CD4-positive, alpha-beta T cell treated with Interleukin-15 for 1 hour (primary cell): ENCODE results near the gene IPO11.
"Not testable (repeated sequence)": the region's sequence is repeated elsewhere in the genome, so short reads cannot be mapped to it uniquely, and the experiment has no call there.

ENCODE experiments used
- DNase-seq: peaks from one replicate; pipeline ENCODE4 v3.0.0-alpha.2; 2020

The IPO11 gene

DNA sequence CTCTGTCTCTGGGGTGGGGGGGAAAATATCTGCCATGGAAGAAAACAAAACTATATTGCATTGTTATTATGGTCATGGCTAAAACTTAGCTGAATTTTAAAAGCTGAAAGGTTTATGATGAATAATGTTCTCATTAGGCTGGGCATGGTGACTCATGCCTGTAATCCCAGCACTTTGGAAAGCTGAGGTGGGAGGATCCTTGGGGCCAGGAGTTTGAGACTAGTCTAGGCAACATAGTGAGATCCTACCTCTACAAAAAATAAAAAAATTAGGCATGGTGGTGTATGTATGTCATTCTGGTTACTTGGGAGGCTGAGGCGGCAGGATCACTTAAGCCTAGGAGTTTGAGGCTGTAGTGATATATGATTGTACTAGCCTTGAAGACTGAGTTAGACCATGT, 44.5 kb downstream of the IPO11 start:
- DNase-seq = no peak

DNA sequence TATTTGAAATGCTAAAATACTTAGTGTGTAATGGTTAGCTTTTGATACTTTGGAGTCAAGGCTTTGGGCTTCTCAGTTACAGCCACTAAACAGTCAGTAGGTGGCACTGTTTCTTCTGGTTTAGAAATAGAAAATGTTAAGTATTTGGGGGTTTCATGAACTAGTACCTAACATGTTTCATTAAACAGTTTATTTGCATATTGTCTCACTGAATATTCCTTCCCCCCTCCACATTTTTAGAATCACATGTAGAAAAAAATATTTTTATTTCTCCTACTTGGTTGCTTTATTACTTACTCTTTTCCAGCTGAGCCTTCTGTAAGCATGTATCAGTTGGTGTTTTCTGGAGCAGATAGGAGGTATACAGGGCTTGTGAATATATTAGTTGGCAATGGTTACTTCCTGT, 48.0 kb downstream of the IPO11 start:
- DNase-seq = no peak

DNA sequence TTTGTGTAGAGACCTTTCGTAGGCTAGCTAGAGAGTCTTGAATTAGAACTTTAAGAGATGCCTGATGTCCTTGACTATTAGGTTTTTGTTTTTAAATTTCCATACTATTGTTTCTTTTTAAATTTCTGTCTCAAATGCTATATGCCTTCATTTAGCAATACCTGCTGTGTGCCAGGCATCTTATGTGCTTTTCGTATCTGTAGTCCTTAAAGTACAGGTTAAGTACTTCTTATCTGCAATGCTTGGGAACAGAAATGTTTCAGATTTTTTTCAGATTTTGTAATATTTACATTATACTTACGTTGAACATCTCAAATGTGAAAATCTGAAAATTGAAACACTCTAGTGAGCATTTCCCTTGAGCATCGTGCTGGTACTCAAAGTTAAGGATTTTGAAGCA, 49.0 kb downstream of the IPO11 start:
- no peak for DNase-seq

DNA sequence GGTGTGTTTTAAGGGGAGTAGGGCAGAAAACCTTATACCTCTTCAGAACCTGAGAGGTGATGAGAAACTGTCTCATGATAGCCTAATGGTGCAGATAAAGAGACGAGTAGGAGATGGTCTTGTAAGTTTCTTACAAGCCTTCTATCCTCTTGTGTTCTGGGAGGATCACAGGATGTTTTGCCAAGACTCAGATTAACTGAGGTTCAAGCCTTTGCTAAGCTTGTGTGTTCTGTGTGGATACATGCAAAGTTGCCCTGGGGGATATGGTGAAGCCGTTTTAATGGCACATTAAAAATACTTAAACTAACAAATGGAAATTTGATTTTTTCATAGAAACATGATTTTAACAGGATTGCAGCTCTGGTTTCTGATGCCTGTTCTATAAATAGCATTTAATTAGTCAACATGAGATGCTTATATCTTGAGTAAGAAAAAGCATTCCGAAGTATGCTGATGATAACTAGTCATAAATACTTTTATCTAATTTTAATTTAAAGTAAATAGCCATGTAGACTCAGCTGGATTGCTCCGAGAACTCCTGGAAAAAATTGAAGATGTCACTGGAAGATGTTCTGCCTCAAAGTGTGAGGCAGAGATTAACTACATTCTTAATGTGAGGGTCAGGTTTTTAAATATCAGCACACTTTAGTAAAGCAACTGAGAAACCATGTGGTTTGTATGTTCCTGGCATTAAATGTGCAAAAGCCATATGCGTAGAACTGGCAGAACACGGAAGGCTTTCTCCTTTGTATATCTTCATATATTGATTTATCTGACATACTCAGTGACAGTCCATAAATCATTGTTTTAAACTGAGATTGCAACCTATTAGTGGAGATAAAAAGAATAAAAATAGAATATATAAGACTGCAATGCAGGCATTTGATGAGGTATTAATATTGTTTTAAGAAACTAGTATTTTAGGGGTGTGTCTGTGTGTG, 53.7 kb downstream of the IPO11 start:
- no peak for DNase-seq

DNA sequence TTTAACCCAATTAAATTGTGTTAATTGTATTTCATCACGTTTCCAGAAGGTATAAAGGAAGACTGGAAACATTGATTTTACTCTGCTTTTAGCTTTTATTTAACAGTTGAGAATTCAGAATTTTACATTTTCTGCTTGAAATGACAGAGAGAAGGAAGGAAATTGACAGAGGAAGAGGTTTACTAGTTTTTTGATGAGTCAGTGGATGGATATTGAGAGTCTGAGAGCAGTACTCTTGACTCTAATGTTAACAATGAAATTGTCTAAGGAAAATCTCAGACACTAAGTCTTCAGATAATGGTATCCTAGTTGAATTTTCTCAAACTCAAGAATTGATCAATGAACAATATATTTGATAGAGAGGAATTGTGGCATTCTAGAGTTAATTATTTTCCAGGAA, 60.6 kb downstream of the IPO11 start:
- DNase-seq = no peak

GRCh38 chr5:62475072-62475471, 62.5 kb downstream of the IPO11 start:
- no peak for DNase-seq

DNA sequence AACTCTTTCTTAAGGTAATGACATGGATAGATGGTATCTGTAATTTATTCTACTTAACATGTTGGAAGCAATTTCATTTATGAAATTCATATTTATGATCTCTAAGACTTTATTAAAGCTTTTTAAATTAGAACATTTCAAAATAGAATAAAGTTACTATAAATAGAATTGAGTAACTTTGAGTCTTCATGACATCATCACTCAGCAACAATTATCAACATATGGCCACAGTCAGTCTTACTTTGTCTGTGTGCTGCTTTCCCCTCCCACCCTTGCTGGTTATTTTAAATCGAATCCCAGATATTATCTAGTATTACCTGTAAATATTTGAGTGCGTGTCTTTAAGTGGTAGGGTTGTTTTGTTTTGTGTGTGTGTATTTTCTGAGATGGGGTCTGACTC, 65.2 kb downstream of the IPO11 start:
- DNase-seq = no peak

- DNase-seq = no peak
Observed at GRCh38 chr5:62483556-62483955, 71.0 kb downstream of the IPO11 start.

DNA sequence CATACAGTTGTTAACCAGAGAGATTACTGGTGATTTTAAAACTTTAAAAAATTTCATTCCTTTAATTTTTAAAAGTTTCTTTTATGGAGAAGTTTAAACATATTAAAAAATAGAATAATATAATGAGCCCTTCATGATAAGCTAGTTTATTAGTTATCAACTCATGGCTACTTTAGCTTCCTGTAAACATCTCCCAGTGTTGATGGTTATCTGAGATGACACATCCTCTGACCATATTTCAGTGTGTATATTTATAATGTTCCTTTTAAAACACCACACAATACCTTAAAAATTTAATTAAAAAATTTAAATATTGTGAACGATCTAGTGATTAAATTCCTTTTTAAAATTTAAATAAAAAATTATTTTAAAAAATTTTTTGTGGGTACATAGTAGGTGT, 74.1 kb downstream of the IPO11 start:
- no peak for DNase-seq

DNA sequence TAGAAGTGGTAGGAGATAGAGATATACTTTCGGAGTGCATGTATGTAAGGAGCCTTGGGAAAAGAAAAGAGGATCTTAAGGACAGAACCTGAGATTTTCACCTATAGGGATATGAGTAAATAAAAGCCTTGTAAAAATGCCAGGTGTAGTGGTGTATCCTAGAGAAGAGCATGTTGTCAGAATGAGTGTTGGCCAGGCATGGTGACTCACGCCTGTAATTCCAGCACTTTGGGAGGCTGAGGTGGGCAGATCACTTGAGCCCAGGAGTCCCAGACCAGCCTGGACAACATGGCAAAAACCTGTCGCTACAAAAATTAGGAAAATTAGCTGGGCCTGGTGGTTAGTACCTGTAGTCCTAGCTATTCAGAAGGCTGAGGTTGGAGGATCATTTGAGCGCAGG, 76.0 kb downstream of the IPO11 start:
- DNase-seq = no peak

DNA sequence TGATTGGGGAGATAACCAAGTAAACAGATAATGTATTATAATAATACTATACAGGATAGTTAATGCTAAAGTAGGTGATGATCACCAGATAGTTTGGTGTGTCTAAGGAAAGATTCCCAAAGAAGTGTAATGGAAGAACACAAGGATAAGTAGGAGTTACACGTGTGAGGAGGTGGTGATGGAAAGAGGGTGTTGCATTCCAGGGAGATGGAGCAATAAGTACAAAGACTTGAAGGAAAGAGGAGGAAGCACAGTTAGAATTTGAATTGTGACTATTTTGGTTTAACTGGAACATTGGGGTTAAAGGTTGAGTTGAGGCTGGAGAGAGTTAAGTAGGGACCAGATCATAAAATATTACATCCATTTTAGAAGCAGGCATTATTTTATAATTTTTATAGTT, 76.9 kb downstream of the IPO11 start:
- no peak for DNase-seq

- DNase-seq = no peak
Observed at GRCh38 chr5:62494772-62495171, 82.2 kb downstream of the IPO11 start.

GRCh38 chr5:62496876-62497275, 84.3 kb downstream of the IPO11 start:
- DNase-seq = no peak

DNA sequence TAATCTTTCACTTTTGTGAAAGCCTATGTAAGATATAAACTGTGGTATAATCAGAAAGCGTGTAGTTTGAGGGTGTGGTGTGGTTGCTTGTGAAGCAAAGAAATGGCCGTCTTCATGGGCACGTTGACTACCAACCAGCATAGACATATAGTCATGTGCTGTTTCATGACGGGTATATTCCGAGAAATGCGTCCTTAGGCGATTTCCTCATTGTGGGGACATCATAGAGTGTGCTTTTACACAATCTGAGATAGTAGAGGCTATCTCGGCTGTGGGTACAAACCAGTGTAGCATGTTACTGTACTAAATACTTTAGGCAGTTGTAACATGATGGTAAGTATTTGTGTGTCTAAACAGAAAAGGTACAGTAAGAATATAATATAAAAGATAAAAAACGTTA, 86.4 kb downstream of the IPO11 start:
- no peak for DNase-seq

- DNase-seq = no peak
Observed at GRCh38 chr5:62499756-62500155, 87.2 kb downstream of the IPO11 start.

GRCh38 chr5:62502456-62503101, 90.0 kb downstream of the IPO11 start:
- DNase-seq = no peak

GRCh38 chr5:62504129-62504528, 91.6 kb downstream of the IPO11 start:
- DNase-seq = no peak

- DNase-seq = no peak
Observed at GRCh38 chr5:62506659-62507460, 94.3 kb downstream of the IPO11 start.

- DNase-seq = not testable (repeated sequence)
Observed at GRCh38 chr5:62508760-62509159, 96.2 kb downstream of the IPO11 start.

DNA sequence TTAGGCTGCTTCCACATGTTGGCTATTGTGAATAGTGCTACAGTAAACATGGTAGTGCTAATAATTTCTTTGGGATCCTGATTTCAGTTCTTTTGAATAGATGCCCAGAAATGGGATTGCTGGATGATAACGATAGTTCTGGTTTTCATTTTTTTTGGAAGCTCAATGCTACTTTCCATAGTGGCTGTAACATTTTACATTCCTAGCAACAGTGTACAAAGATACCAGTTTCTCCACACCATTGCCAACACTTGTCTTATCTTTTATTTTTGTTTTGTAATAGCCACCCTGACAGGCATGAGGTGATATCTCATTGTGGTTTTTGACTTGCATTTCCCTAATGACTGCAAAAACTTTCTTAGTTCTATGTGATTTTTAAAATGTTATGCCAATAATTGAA, 97.2 kb downstream of the IPO11 start:
- DNase-seq = no peak

DNA sequence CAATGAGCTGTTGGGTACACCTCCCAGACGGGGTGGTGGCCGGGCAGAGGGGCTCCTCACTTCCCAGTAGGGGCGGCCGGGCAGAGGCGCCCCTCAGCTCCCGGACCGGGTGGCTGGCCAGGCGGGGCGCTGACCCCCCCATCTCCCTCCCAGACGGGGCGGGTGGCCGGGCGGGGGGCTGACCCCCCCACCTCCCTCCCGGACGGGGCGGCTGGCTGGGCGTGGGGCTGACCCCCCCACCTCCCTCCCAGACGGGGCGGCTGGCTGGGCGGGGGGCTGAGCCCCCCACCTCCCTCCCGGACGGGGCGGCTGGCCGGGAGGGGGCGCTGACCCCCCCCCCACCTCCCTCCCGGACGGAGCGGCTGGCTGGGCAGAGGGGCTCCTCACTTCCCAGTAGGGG, 100.5 kb downstream of the IPO11 start:
- not testable (repeated sequence) for DNase-seq

DNA sequence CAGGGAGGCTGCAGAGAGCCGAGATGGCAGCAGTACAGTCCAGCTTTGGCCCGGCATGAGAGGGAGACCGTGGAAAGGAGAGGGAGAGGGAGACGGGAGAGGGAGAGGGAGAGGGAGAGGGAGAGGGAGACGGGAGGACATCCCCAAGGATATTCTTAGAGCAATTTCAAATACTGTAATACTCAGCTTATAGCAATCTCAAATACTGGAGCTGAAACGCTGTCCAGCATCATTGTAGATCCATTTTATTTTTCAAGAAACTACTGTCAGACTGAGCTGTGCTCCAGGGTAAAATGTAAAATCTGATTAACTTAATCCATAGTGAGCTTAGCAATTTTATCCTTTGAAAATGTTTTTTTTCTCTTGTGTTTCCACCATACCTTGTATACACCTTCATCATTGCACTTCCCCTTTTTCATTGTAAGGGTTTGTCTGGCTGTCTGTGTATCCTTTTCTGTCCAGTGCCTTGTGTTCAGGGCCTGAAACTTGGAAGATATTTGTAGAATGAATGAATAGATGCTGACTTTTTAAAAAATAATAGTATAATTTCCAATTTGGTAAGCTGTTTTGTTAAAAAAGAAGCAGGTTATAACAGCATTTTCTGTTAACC, 102.1 kb downstream of the IPO11 start:
- no peak for DNase-seq

- not testable (repeated sequence) for DNase-seq
Observed at GRCh38 chr5:62520812-62521211, 108.2 kb downstream of the IPO11 start.
